Liver (tissue), 9 donors: ENCODE data around the gene CD226. TPM values are rescaled to one million over a fixed set of nuclear protein-coding genes. Genes with fewer than 3 reads are reported as not detected.

Experiments
- DNase-seq: peaks from one replicate; pipeline ENCODE4 v3.0.0-alpha.2; 2017; ENCODE audit warnings: low spot score
- H3K27ac ChIP-seq, 2 donors: one replicate each; pipeline ENCODE4 v1.7.0; 2013; ENCODE audit warnings: inconsistent platforms in 2 of 2, low read length in 2 of 2, control low read depth in 1 of 2, low read depth in 1 of 2, mild to moderate bottlenecking in 1 of 2
- H3K27me3 ChIP-seq, 4 donors: one replicate each; pipeline versions ENCODE4 v1.6.1 to v1.7.0; 2013; ENCODE audit warnings: low read length in 3 of 4, inconsistent platforms in 1 of 4, mild to moderate bottlenecking in 1 of 4, moderate library complexity in 1 of 4; ENCODE audit not compliant: control insufficient read depth in 4 of 4, insufficient read depth in 4 of 4
- H3K36me3 ChIP-seq, 4 donors: one replicate each; pipeline versions ENCODE4 v1.6.1 to v1.7.0; 2013; ENCODE audit warnings: low read length in 3 of 4, mild to moderate bottlenecking in 3 of 4, low read depth in 1 of 4, moderate library complexity in 1 of 4; ENCODE audit not compliant: control insufficient read depth in 4 of 4, insufficient read depth in 3 of 4
- H3K4me1 ChIP-seq, 4 donors: one replicate each; pipeline versions ENCODE4 v1.6.1 to v1.7.0; 2013; ENCODE audit warnings: low read length in 3 of 4, mild to moderate bottlenecking in 3 of 4, moderate library complexity in 1 of 4; ENCODE audit not compliant: control insufficient read depth in 4 of 4, insufficient read depth in 4 of 4
- H3K4me3 ChIP-seq, 3 donors: one replicate each; pipeline versions ENCODE4 v1.6.1 to v1.7.0; 2013; ENCODE audit warnings: low read length in 3 of 3, control low read depth in 1 of 3, low read depth in 1 of 3, mild to moderate bottlenecking in 1 of 3
- H3K9ac ChIP-seq, 2 donors: one replicate each; pipeline ENCODE4 v1.7.0; 2013; ENCODE audit warnings: low read length in 2 of 2, mild to moderate bottlenecking in 2 of 2, moderate library complexity in 2 of 2, control low read depth in 1 of 2, low read depth in 1 of 2
- H3K9me3 ChIP-seq, 4 donors: one replicate each; pipeline versions ENCODE4 v1.6.1 to v1.7.0; 2013; ENCODE audit warnings: low read length in 3 of 4; ENCODE audit not compliant: control insufficient read depth in 4 of 4
- ATF3 ChIP-seq: IDR thresholded peaks from 2 replicates; pipeline ENCODE4 v1.6.1; 2016; ENCODE audit warnings: antibody characterized with exemption
- CTCF ChIP-seq: fragments of 150-350 bp; IDR thresholded peaks from 2 replicates; pipeline ENCODE4 v1.5.1; 2017; ENCODE audit warnings: improper control_type of control experiment, low read depth, low read length; ENCODE audit not compliant: missing input control
- EGR1 ChIP-seq, 2 donors: IDR thresholded peaks; 2 replicates each; pipeline ENCODE4 v1.6.1; 2016 to 2018; ENCODE audit warnings: antibody characterized with exemption in 2 of 2, low read depth in 2 of 2
- FOXA1 ChIP-seq: IDR thresholded peaks from 2 replicates; pipeline ENCODE4 v1.6.1; 2016; ENCODE audit warnings: antibody characterized with exemption
- FOXA2 ChIP-seq: IDR thresholded peaks from 2 replicates; pipeline ENCODE4 v1.6.1; 2016; ENCODE audit warnings: antibody characterized with exemption
- GABPA ChIP-seq, 2 donors: IDR thresholded peaks in 1 of 2; conservative IDR thresholded peaks in 1 of 2; 2 replicates each; pipeline ENCODE4 v1.6.1; 2016; ENCODE audit warnings: antibody characterized with exemption in 2 of 2, mild to moderate bottlenecking in 1 of 2, moderate library complexity in 1 of 2
- HNF4A ChIP-seq, 2 donors: conservative IDR thresholded peaks; 2 replicates each; pipeline ENCODE4 v1.6.1; 2016; ENCODE audit warnings: antibody characterized with exemption in 2 of 2, mild to moderate bottlenecking in 2 of 2
- HNF4G ChIP-seq: IDR thresholded peaks from 2 replicates; pipeline ENCODE4 v1.6.1; 2016; ENCODE audit warnings: antibody characterized with exemption
- JUND ChIP-seq, 2 donors: IDR thresholded peaks; 2 replicates each; pipeline ENCODE4 v1.6.1; 2016; ENCODE audit warnings: antibody characterized with exemption in 2 of 2
- MAX ChIP-seq: IDR thresholded peaks from 2 replicates; pipeline ENCODE4 v1.6.1; 2016; ENCODE audit warnings: antibody characterized with exemption
- NR2F2 ChIP-seq: IDR thresholded peaks from 2 replicates; pipeline ENCODE4 v1.6.1; 2016; ENCODE audit warnings: antibody characterized with exemption
- RAD21 ChIP-seq, 2 donors: IDR thresholded peaks; 2 replicates each; pipeline ENCODE4 v1.6.1; 2016; ENCODE audit warnings: antibody characterized with exemption in 2 of 2, mild to moderate bottlenecking in 2 of 2
- REST ChIP-seq: IDR thresholded peaks from 2 replicates; pipeline ENCODE4 v1.6.1; 2016; ENCODE audit warnings: antibody characterized with exemption, mild to moderate bottlenecking
- RXRA ChIP-seq, 2 donors: IDR thresholded peaks; 2 replicates each; pipeline ENCODE4 v1.6.1; 2017 to 2018; ENCODE audit warnings: antibody characterized with exemption in 2 of 2, mild to moderate bottlenecking in 1 of 2
- SP1 ChIP-seq: IDR thresholded peaks from 2 replicates; pipeline ENCODE4 v1.6.1; 2018; ENCODE audit warnings: antibody characterized with exemption, mild to moderate bottlenecking
- TAF1 ChIP-seq: conservative IDR thresholded peaks from 2 replicates; pipeline ENCODE4 v1.6.1; 2016; ENCODE audit warnings: antibody characterized with exemption, mild to moderate bottlenecking
- YY1 ChIP-seq: IDR thresholded peaks from 2 replicates; pipeline ENCODE4 v1.6.1; 2016; ENCODE audit warnings: antibody characterized with exemption, mild to moderate bottlenecking
- ZBTB33 ChIP-seq: IDR thresholded peaks from 2 replicates; pipeline ENCODE4 v1.6.1; 2016; ENCODE audit warnings: antibody characterized with exemption
- WGBS: extraction: QIAGEN DNeasy Blood & Tissue Kit; methylation state at CpG from one replicate; pipeline ENCODE4 v1.1.7; 2013; 5-methylcytosine and 5-hydroxymethylcytosine counted together
- polyA plus RNA-seq, 2 donors: library from polyadenylated mRNA; stranded (reverse) in 1 of 2; unstranded in 1 of 2; fragments of 200-250 nt in 1 of 2; fragments of >200 nt in 1 of 2; fragmentation: Nextera tagmentation in 1 of 2; extraction: Ambion mirVana in 1 of 2; gene quantifications; one replicate each; pipeline versions ENCODE4 v1.2.1 to v1.2.3, GENCODE V29; 2013 to 2015
- total RNA-seq, 2 donors: library from RNA; depleted of rRNA; stranded (reverse); fragments of >200 nt; gene quantifications; one replicate each; pipeline ENCODE4 v1.2.3, GENCODE V29; 2014
- donor health status: healthy.
- donor health status: healthy.
- donor health status: healthy.
- donor health status: healthy.
- donor health status: healthy.

CD226 gene
- total and polyA plus RNA-seq, 4 donors, result 0.50 to 5.2 (median 3.0) TPM

- TF ChIP-seq NR2F2 (no peak), ATF3 (no peak), RAD21 (IDR thresholded peaks at IDR 0.05) (no peak)
Observed at GRCh38 chr18:69876490-69876889, 71.2 kb downstream of the CD226 start.

GRCh38 chr18:69874058-69874457 lies 73.6 kb downstream of the CD226 start:
- H3K27me3 ChIP-seq, result no peaks in the 10 kb centered on the region
- H3K36me3 ChIP-seq, result peaks cover 0 to 2% (median 0%) of the 10 kb centered on the region in 4 donors
- H3K9ac ChIP-seq, result no peak overlapping the region
- no peak overlapping the region for H3K4me3 ChIP-seq
- 88% methylated on average over 2 of the region's 2 CpGs for WGBS
- H3K9me3 ChIP-seq, result no peaks in the 10 kb centered on the region
- no peaks in the 10 kb centered on the region for H3K4me1 ChIP-seq
- H3K27ac ChIP-seq, result no peak overlapping the region
- no peak for DNase-seq
- no peak for TF ChIP-seq RXRA (IDR thresholded peaks at IDR 0.05)
- TF ChIP-seq GABPA (IDR thresholded peaks at IDR 0.05 in 1 of 2, conservative IDR thresholded peaks at IDR 0.05 in 1 of 2), result no peak
- TF ChIP-seq EGR1 (IDR thresholded peaks at IDR 0.05; ENCODE audit: low read depth in 2 of 2), result no peak
- no peak for TF ChIP-seq NR2F2
- TF ChIP-seq YY1, result no peak
- no peak for TF ChIP-seq CTCF
- TF ChIP-seq FOXA2, result no peak
- no peak for TF ChIP-seq RAD21 (IDR thresholded peaks at IDR 0.05)
- TF ChIP-seq JUND (IDR thresholded peaks at IDR 0.05), result no peak
- TF ChIP-seq ATF3, result no peak
- no peak for TF ChIP-seq FOXA1
- no peak for TF ChIP-seq REST
- TF ChIP-seq ZBTB33, result no peak
- no peak for TF ChIP-seq HNF4G
- no peak for TF ChIP-seq MAX
- TF ChIP-seq TAF1, result no peak
- no peak for TF ChIP-seq HNF4A (conservative IDR thresholded peaks at IDR 0.05)
- no peak for TF ChIP-seq SP1

More at GRCh38 chr18:69876490-69876889, 71.2 kb downstream of the CD226 start:
- H3K27me3 ChIP-seq, result no peaks in the 10 kb centered on the region
- no peaks in the 10 kb centered on the region for H3K9me3 ChIP-seq
- no peak overlapping the region for H3K4me3 ChIP-seq
- H3K27ac ChIP-seq, result no peak overlapping the region
- no peak for DNase-seq
- H3K9ac ChIP-seq, result no peak overlapping the region
- no peaks in the 10 kb centered on the region for H3K4me1 ChIP-seq
- H3K36me3 ChIP-seq, result no peaks in the 10 kb centered on the region
- WGBS, result 94% methylated on average over 3 of the region's 3 CpGs
